Measurements from ENCODE around the gene ODAD3. TPM values are rescaled to one million over a fixed set of nuclear protein-coding genes. Genes with fewer than 3 reads are reported as not detected.
A peak's percentile ranks its signal among the peaks of the same experiment; 100 is the strongest.

ODAD3 gene
- total RNA-seq, 1 experiment from 2014 or later, result 0.52 TPM

GRCh38 chr19:11373166-11373884 lies 61.6 kb downstream of the ODAD3 start:
- H3K9me3 ChIP-seq (ENCODE audit: control insufficient read depth in 1 of 2, insufficient read depth in 1 of 2, low read depth in 1 of 2, low read length in 2 of 2), result no peaks in the 10 kb centered on the region
- no peak overlapping the region for H3K9ac ChIP-seq (ENCODE audit: low read length)
- H3K9me2 ChIP-seq (ENCODE audit: insufficient read depth), result no peaks in the 10 kb centered on the region
- intact Hi-C loops (cut with micrococcal nuclease), result no loop called here
- H4K20me1 ChIP-seq (ENCODE audit: insufficient read depth), result no peaks in the 10 kb centered on the region
- ChIA-PET CTCF (interaction anchor here (2.0 kb wide), 1 partner anchor 27 kb away, joined by 5 read pairs; the partner anchor contains the start of genes CCDC159 and TMEM205), POLR2A (no interaction called here), RAD21 (ENCODE audit: low non-redundant PET in 1 of 2, low total read pairs in 2 of 2, uncharacterized antibody in 2 of 2, unreplicated experiment in 2 of 2) (no interaction called here)
- peak overlapping the region; percentile 80 for H3K4me2 ChIP-seq (ENCODE audit: low read length)
- peaks cover 31 to 35% of the 10 kb centered on the region in 2 experiments for H3K4me1 ChIP-seq (ENCODE audit: control insufficient read depth in 1 of 2, insufficient read depth in 2 of 2, low read length in 2 of 2)
- DNase-seq (ENCODE audit: low read depth, low spot score), result no peak
- H3K36me3 ChIP-seq (ENCODE audit: control insufficient read depth in 1 of 2, insufficient read depth in 2 of 2, low read length in 2 of 2), result no peaks in the 10 kb centered on the region
- H3K4me3 ChIP-seq (replicated peaks in 1 of 2; ENCODE audit: low read depth in 1 of 2, low read length in 2 of 2), result peak overlapping the region in 1 of 2 experiments; percentile 68; a peak in 1 of 4 replicates
- H2AFZ ChIP-seq (ENCODE audit: low read depth, low read length, poor library complexity, severe bottlenecking), result no peak overlapping the region
- no TSS peak for BruUV-seq (replicated peaks)
- peaks cover 5% of the 10 kb centered on the region; the same call in 1 of the 2 replicates for H3K79me2 ChIP-seq (ENCODE audit: insufficient read depth, low read length)
- TF ChIP-seq ZBTB33 (IDR thresholded peaks at IDR 0.05; ENCODE audit: extremely low read depth, insufficient replicate concordance, low read length), result no peak
- no peak for TF ChIP-seq POLR2A (IDR thresholded peaks at IDR 0.05; ENCODE audit: borderline replicate concordance, extremely low read depth, insufficient read depth, insufficient read length)
- TF ChIP-seq SRF (IDR thresholded peaks at IDR 0.05; ENCODE audit: low read depth), result no peak
- no peak for TF ChIP-seq RAD21 (IDR thresholded peaks at IDR 0.05; ENCODE audit: low read depth)
- no peak for TF ChIP-seq ELF1 (IDR thresholded peaks at IDR 0.05; ENCODE audit: borderline replicate concordance, low read depth)
- no peak for TF ChIP-seq CEBPB (IDR thresholded peaks at IDR 0.05; ENCODE audit: low read depth)
- TF ChIP-seq POLR2AphosphoS5 (IDR thresholded peaks at IDR 0.05; ENCODE audit: low read depth, low read length), result no peak
- no peak for TF ChIP-seq EGR1 (IDR thresholded peaks at IDR 0.05; ENCODE audit: low read depth)
- no peak for TF ChIP-seq EZH2phosphoT487 (IDR thresholded peaks at IDR 0.05; ENCODE audit: borderline replicate concordance)
- no peak for TF ChIP-seq YY1 (IDR thresholded peaks at IDR 0.05; ENCODE audit: extremely low read depth, insufficient replicate concordance, low read depth, low read length)
- no peak for TF ChIP-seq SIN3A (IDR thresholded peaks at IDR 0.05; ENCODE audit: low read depth)
- no peak for TF ChIP-seq FOSL1 (IDR thresholded peaks at IDR 0.05; ENCODE audit: low read depth)
- no peak for TF ChIP-seq REST (IDR thresholded peaks at IDR 0.05; ENCODE audit: low read depth)
- no peak for TF ChIP-seq ZFX (IDR thresholded peaks at IDR 0.05)
- TF ChIP-seq MAX (IDR thresholded peaks at IDR 0.05), result no peak
- TF ChIP-seq TCF7L2 (IDR thresholded peaks at IDR 0.05; ENCODE audit: borderline replicate concordance, extremely low read depth, insufficient read depth, insufficient read length), result no peak
- no peak for ATAC-seq
- no peak overlapping the region for H3K27ac ChIP-seq (ENCODE audit: low read depth, low read length)
- no peaks in the 10 kb centered on the region for H3K27me3 ChIP-seq (ENCODE audit: insufficient read depth, low read length)
